ENCODE data around the gene IL1B. TPM values are rescaled to one million over a fixed set of nuclear protein-coding genes. Genes with fewer than 3 reads are reported as not detected.
A peak's percentile ranks its signal among the peaks of the same experiment; 100 is the strongest.

IL1B gene
- total RNA-seq, 2 donors from 2014 or later, result 4.0 to 6.2 TPM

DNA sequence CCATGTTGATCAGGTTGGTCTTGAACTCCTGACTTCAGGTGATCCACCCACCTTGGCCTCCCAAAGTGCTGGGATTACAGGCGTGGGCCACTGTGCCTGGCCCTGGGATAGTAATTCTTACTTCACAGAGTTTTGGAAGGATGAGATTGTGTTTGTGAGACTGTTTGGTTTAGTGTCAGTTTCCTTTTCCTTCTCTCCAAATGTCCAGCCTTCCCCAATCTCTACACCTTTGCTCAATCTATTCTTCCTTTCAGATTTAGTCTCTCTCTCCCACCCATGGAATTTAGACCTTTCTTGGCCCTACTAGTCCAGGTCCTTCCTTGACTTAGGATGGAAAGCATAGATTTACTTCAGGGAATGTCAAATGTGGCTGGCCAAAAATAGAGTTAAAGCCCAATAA, 40.1 kb downstream of the IL1B start:
- H3K4me3 ChIP-seq, result no peak overlapping the region
- H3K27ac ChIP-seq, result no peak overlapping the region
- H3K36me3 ChIP-seq, result no peaks in the 10 kb centered on the region
- H3K9me3 ChIP-seq, result no peaks in the 10 kb centered on the region
- no peaks in the 10 kb centered on the region for H3K4me1 ChIP-seq (ENCODE audit: control insufficient read depth in 1 of 2, low read depth in 2 of 2)
- no peaks in the 10 kb centered on the region for H3K27me3 ChIP-seq (replicated peaks; ENCODE audit: insufficient read depth)
- DNase-seq (ENCODE audit: low spot score), result no peak
- TF ChIP-seq, protein P1, sequence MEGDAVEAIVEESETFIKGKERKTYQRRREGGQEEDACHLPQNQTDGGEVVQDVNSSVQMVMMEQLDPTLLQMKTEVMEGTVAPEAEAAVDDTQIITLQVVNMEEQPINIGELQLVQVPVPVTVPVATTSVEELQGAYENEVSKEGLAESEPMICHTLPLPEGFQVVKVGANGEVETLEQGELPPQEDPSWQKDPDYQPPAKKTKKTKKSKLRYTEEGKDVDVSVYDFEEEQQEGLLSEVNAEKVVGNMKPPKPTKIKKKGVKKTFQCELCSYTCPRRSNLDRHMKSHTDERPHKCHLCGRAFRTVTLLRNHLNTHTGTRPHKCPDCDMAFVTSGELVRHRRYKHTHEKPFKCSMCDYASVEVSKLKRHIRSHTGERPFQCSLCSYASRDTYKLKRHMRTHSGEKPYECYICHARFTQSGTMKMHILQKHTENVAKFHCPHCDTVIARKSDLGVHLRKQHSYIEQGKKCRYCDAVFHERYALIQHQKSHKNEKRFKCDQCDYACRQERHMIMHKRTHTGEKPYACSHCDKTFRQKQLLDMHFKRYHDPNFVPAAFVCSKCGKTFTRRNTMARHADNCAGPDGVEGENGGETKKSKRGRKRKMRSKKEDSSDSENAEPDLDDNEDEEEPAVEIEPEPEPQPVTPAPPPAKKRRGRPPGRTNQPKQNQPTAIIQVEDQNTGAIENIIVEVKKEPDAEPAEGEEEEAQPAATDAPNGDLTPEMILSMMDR (IDR thresholded peaks at IDR 0.05), result no peak
- no peak for ATAC-seq (ENCODE audit: insufficient number of reproducible peaks, low FRiP score, low read depth)

- no peak overlapping the region for H3K4me3 ChIP-seq
- no peak overlapping the region for H3K27ac ChIP-seq
- H3K9me3 ChIP-seq, result no peaks in the 10 kb centered on the region
- TF ChIP-seq, protein P1 (IDR thresholded peaks at IDR 0.05), result no peak
- H3K36me3 ChIP-seq, result no peaks in the 10 kb centered on the region
- DNase-seq (ENCODE audit: low spot score) (no peak), ATAC-seq (ENCODE audit: insufficient number of reproducible peaks, low FRiP score, low read depth) (no peak)
- no peaks in the 10 kb centered on the region for H3K4me1 ChIP-seq (ENCODE audit: control insufficient read depth in 1 of 2, low read depth in 2 of 2)
- H3K27me3 ChIP-seq (replicated peaks; ENCODE audit: insufficient read depth), result no peaks in the 10 kb centered on the region
Measured at GRCh38 chr2:112795774-112796173, 40.8 kb downstream of the IL1B start.

- Histone ChIP-seq H3K4me1 (ENCODE audit: control insufficient read depth in 1 of 2, low read depth in 2 of 2) (no peaks in the 10 kb centered on the region), H3K27me3 (replicated peaks; ENCODE audit: insufficient read depth) (no peaks in the 10 kb centered on the region), H3K9me3 (no peaks in the 10 kb centered on the region), H3K27ac (no peak overlapping the region), H3K4me3 (no peak overlapping the region), H3K36me3 (no peaks in the 10 kb centered on the region)
- ATAC-seq (ENCODE audit: insufficient number of reproducible peaks, low FRiP score, low read depth), result no peak
- DNase-seq (ENCODE audit: low spot score), result no peak
- TF ChIP-seq, protein P1 (IDR thresholded peaks at IDR 0.05), result no peak
Measured at GRCh38 chr2:112794841-112795240, 41.7 kb downstream of the IL1B start.

- TF ChIP-seq, protein P1 (IDR thresholded peaks at IDR 0.05), result no peak
- H3K36me3 ChIP-seq, result no peaks in the 10 kb centered on the region
- no peaks in the 10 kb centered on the region for H3K4me1 ChIP-seq (ENCODE audit: control insufficient read depth in 1 of 2, low read depth in 2 of 2)
- no peak for ATAC-seq (ENCODE audit: insufficient number of reproducible peaks, low FRiP score, low read depth)
- no peaks in the 10 kb centered on the region for H3K9me3 ChIP-seq
- H3K27ac ChIP-seq, result no peak overlapping the region
- H3K27me3 ChIP-seq (replicated peaks; ENCODE audit: insufficient read depth), result no peaks in the 10 kb centered on the region
- H3K4me3 ChIP-seq, result no peak overlapping the region
- peak; percentile 15 for DNase-seq (ENCODE audit: low spot score)
Measured at GRCh38 chr2:112794131-112794733, 42.3 kb downstream of the IL1B start.

DNA sequence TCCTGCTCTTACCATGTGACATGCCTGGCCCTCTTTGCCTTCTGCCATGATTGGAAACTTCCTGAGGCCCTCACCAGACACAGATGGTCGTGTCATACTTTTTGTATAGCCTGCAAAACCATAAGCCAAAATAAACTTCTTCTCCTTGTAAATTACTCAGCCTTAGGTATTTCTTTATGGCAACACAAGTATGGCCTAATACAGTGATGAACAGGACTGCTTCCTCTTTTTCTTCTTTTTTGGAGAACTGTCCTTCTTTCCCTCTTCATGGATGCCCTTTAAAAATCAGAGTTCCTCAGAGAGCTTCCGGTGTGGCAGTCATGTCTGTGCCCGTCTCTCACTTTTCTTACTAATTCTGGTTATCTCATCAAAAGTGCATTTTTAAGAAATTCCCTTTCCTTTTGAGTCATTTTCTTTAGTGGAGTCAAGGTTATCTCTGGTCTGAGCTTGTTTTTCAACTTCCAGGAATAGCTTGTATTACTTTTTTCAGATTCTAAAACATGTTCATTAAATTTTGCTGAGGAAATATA, 43.1 kb downstream of the IL1B start:
- DNase-seq (ENCODE audit: low spot score) (no peak), ATAC-seq (ENCODE audit: insufficient number of reproducible peaks, low FRiP score, low read depth) (no peak)

More for the DNA sequence above, 43.1 kb downstream of the IL1B start:
- Histone ChIP-seq H3K27me3 (replicated peaks; ENCODE audit: insufficient read depth) (no peaks in the 10 kb centered on the region), H3K4me1 (ENCODE audit: control insufficient read depth in 1 of 2, low read depth in 2 of 2) (no peaks in the 10 kb centered on the region), H3K36me3 (no peaks in the 10 kb centered on the region), H3K27ac (no peak overlapping the region), H3K9me3 (no peaks in the 10 kb centered on the region), H3K4me3 (no peak overlapping the region)
- TF ChIP-seq, protein P1 (IDR thresholded peaks at IDR 0.05), result no peak

Data from thoracic aorta (tissue), 2 donors.